ENCODE data around the gene EPS8L2. TPM values are rescaled to one million over a fixed set of nuclear protein-coding genes. Genes with fewer than 3 reads are reported as not detected.

Gene EPS8L2
- total and polyA plus RNA-seq, 9 of the 15 experiments (the other 6 are each of a cell fraction or from before 2014, with no cell fraction given): 0.75 to 17.0 (median 3.7) TPM

- TF ChIP-seq ZBTB9 (CRISPR knock-in tag; IDR thresholded peaks at IDR 0.05): 0 out of 2 replicates have a peak, but pooled peaks have one; percentile 28
- no peak for TF ChIP-seq ZBTB12 (CRISPR knock-in tag; IDR thresholded peaks at IDR 0.05)
- no peak for TF ChIP-seq ASH1L (IDR thresholded peaks at IDR 0.05; ENCODE audit: borderline replicate concordance, low read depth, partially characterized antibody)
- TF ChIP-seq ZMIZ1 (IDR thresholded peaks at IDR 0.05; ENCODE audit: low read depth in 2 of 2, low read length in 2 of 2): 0 out of 4 replicates have a peak, but pooled peaks of 1 of the 2 experiments have one; percentile 49
- TF ChIP-seq EGR1 (conservative IDR thresholded peaks at IDR 0.05): no peak
- TF ChIP-seq CBX2 (IDR thresholded peaks at IDR 0.05; ENCODE audit: insufficient read depth, low read length, poor library complexity, severe bottlenecking): no peak
- TF ChIP-seq SMARCA4 (IDR thresholded peaks at IDR 0.05): no peak
- TF ChIP-seq ZNF592 (IDR thresholded peaks at IDR 0.05): no peak
Observed at GRCh38 chr11:747158-748006, 41.4 kb downstream of the EPS8L2 start, which contains the start of gene TALDO1 (continued).
